ENCODE results near the gene SDK1. TPM values are rescaled to one million over a fixed set of nuclear protein-coding genes. Genes with fewer than 3 reads are reported as not detected.

Gene SDK1
- total RNA-seq, 1 experiment from 2014 or later = 6.0 TPM

DNA sequence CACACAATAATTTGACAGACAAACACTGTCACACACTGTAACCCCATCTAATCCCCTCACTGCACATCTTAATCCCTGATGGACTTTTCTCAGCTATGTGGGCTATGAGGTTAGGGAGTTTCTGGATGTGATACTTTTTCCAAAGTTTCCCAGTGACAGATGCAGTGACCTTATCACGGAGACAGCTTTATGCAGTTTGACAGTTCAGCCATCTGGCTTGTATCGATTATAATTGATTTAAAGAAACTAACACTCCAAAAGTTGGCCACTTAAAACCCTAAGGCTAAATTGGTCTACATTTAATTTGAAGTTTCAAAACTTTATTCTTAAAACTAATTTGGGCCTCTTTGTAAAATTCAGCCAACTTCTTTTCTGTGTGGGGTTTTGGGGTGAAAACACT is 196.7 kb downstream of the SDK1 start:
- peaks cover 20% of the 10 kb centered on the region for H3K4me1 ChIP-seq
- no peaks in the 10 kb centered on the region for H3K27me3 ChIP-seq
- no peaks in the 10 kb centered on the region for H3K9me3 ChIP-seq (replicated peaks)
- no peaks in the 10 kb centered on the region for H3K36me3 ChIP-seq
- no peak overlapping the region for H3K27ac ChIP-seq
- DNase-seq = peak in 1 of 2 experiments; percentile 37
- H3K4me3 ChIP-seq = no peak overlapping the region

- no peak for DNase-seq
- Histone ChIP-seq H3K36me3 (no peaks in the 10 kb centered on the region), H3K4me3 (no peak overlapping the region), H3K27me3 (no peaks in the 10 kb centered on the region), H3K4me1 (no peaks in the 10 kb centered on the region), H3K27ac (no peak overlapping the region), H3K9me3 (replicated peaks) (no peaks in the 10 kb centered on the region)
Observed at GRCh38 chr7:3501671-3502070, 200.6 kb downstream of the SDK1 start.

- Histone ChIP-seq H3K27ac (no peak overlapping the region), H3K27me3 (no peaks in the 10 kb centered on the region)
- DNase-seq = no peak
Observed at GRCh38 chr7:3504384-3504783, 203.3 kb downstream of the SDK1 start.

GRCh38 chr7:3510101-3511020 is 209.3 kb downstream of the SDK1 start:
- no peak overlapping the region for H3K27ac ChIP-seq
- H3K4me3 ChIP-seq = no peak overlapping the region
- DNase-seq = no peak
- no peaks in the 10 kb centered on the region for H3K9me3 ChIP-seq (replicated peaks)
- H3K27me3 ChIP-seq = no peaks in the 10 kb centered on the region
- no peaks in the 10 kb centered on the region for H3K36me3 ChIP-seq
- no peaks in the 10 kb centered on the region for H3K4me1 ChIP-seq

More at GRCh38 chr7:3504384-3504783, 203.3 kb downstream of the SDK1 start:
- Histone ChIP-seq H3K4me3 (no peak overlapping the region), H3K4me1 (no peaks in the 10 kb centered on the region), H3K36me3 (no peaks in the 10 kb centered on the region), H3K9me3 (replicated peaks) (no peaks in the 10 kb centered on the region)

DNA sequence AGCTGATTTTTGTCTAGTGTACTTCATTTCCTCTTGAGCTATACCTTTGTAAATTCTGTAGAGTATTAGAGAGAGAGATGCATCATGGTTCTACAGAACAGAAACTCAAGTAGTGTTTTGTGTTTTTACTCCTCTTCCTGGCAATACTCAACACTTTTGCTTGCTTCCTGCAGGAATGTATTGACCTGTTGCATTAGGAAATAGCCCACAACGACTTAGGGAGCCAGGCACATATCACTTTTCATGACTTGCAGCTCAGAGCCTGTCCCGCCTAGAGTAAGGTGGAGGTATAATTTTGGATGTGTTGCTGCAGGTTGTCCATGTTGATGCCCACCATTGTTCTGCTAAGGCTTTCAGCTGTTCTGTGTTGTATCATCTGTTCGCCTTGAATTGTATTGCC is 216.3 kb downstream of the SDK1 start:
- DNase-seq = no peak
- no peaks in the 10 kb centered on the region for H3K36me3 ChIP-seq
- H3K27me3 ChIP-seq = no peaks in the 10 kb centered on the region
- H3K27ac ChIP-seq = no peak overlapping the region
- no peaks in the 10 kb centered on the region for H3K4me1 ChIP-seq
- no peak overlapping the region for H3K4me3 ChIP-seq
- no peaks in the 10 kb centered on the region for H3K9me3 ChIP-seq (replicated peaks)

DNA sequence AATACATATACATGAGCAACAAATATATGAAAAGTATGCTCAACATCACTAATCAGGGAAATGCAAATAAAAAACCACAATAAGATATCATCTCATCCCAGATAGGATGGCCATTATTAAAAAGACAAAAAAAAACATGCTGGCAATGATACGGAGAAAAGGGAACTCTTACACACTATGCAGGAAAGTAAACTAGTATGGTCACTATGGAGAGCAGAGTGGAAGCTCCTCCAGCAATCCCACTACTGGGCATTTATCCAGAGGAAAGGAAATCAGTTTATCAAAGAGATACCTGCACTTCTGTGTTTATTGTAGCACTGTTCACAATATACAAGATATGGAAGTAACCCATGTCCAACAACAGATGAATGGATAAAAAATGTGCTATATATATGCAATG is 217.5 kb downstream of the SDK1 start:
- Histone ChIP-seq H3K27me3 (no peaks in the 10 kb centered on the region), H3K4me3 (no peak overlapping the region), H3K27ac (no peak overlapping the region), H3K36me3 (no peaks in the 10 kb centered on the region), H3K9me3 (replicated peaks) (no peaks in the 10 kb centered on the region), H3K4me1 (no peaks in the 10 kb centered on the region)
- no peak for DNase-seq

GRCh38 chr7:3520206-3520605 is 219.2 kb downstream of the SDK1 start:
- Histone ChIP-seq H3K36me3 (no peaks in the 10 kb centered on the region), H3K27ac (no peak overlapping the region), H3K9me3 (replicated peaks) (no peaks in the 10 kb centered on the region), H3K27me3 (no peaks in the 10 kb centered on the region), H3K4me3 (no peak overlapping the region), H3K4me1 (no peaks in the 10 kb centered on the region)
- peak in 1 of 2 experiments; percentile 6 for DNase-seq

DNA sequence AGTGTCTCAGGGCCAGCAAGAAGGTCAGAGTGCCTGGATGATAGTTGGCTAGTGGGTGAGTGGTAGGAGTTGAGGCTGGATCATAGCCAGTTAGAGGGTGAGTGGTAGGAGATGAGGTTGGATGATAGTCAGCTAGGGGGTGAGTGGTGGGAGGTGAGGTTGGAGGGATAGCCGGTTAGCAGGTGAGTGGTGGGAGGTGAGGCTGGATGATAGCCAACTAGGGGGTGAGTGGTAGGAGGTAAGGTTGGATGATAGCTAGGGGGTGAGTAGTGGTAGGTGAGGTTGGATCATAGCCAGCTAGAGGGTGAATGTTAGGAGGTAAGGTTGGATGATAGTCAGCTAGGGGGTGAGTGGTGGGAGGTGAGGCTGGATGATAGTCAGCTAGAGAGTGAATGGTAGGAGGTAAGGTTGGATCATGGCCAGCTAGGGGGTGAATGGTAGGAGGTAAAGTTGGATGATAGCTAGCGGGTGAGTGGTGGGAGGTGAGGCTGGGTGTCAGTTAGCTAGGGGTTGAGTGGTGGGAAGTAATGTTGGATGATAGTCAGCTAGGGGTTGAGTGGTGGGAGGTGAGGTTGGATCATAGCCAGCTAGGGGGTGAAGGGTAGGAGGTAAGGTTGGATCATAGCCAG is 226.6 kb downstream of the SDK1 start:
- Histone ChIP-seq H3K9me3 (replicated peaks) (no peaks in the 10 kb centered on the region), H3K4me3 (no peak overlapping the region), H3K4me1 (no peaks in the 10 kb centered on the region), H3K27me3 (no peaks in the 10 kb centered on the region), H3K36me3 (no peaks in the 10 kb centered on the region), H3K27ac (no peak overlapping the region)
- DNase-seq = no peak

- DNase-seq = no peak
- Histone ChIP-seq H3K9me3 (replicated peaks) (no peaks in the 10 kb centered on the region), H3K36me3 (no peaks in the 10 kb centered on the region), H3K27me3 (no peaks in the 10 kb centered on the region), H3K4me3 (no peak overlapping the region), H3K4me1 (peaks cover 11% of the 10 kb centered on the region; the same call in 1 of the 2 replicates), H3K27ac (no peak overlapping the region)
Observed at GRCh38 chr7:3533040-3533439, 232.0 kb downstream of the SDK1 start.

- Histone ChIP-seq H3K9me3 (replicated peaks) (no peaks in the 10 kb centered on the region), H3K36me3 (no peaks in the 10 kb centered on the region), H3K27ac (peak overlapping the region; percentile 39), H3K4me1 (peaks cover 11% of the 10 kb centered on the region; the same call in 1 of the 2 replicates), H3K27me3 (no peaks in the 10 kb centered on the region), H3K4me3 (peak overlapping the region; percentile 32)
- peak; percentile 50 to 65 for DNase-seq
Observed at GRCh38 chr7:3537210-3537875, 236.3 kb downstream of the SDK1 start.

- H3K4me1 ChIP-seq = peaks cover 11% of the 10 kb centered on the region; the same call in 1 of the 2 replicates
- H3K27me3 ChIP-seq = no peaks in the 10 kb centered on the region
- no peak overlapping the region for H3K4me3 ChIP-seq
- peak in 1 of 2 experiments; percentile 44 for DNase-seq
- no peaks in the 10 kb centered on the region for H3K9me3 ChIP-seq (replicated peaks)
- no peaks in the 10 kb centered on the region for H3K36me3 ChIP-seq
- no peak overlapping the region; the same call in 1 of the 2 replicates for H3K27ac ChIP-seq
Observed at GRCh38 chr7:3538041-3538440, 237.0 kb downstream of the SDK1 start.

GRCh38 chr7:3540456-3541220 is 239.6 kb downstream of the SDK1 start:
- no peak overlapping the region for H3K27ac ChIP-seq
- no peaks in the 10 kb centered on the region for H3K27me3 ChIP-seq
- H3K4me1 ChIP-seq = peaks cover 11% of the 10 kb centered on the region; the same call in 1 of the 2 replicates
- H3K36me3 ChIP-seq = no peaks in the 10 kb centered on the region
- no peaks in the 10 kb centered on the region for H3K9me3 ChIP-seq (replicated peaks)
- H3K4me3 ChIP-seq = no peak overlapping the region
- DNase-seq = no peak

DNA sequence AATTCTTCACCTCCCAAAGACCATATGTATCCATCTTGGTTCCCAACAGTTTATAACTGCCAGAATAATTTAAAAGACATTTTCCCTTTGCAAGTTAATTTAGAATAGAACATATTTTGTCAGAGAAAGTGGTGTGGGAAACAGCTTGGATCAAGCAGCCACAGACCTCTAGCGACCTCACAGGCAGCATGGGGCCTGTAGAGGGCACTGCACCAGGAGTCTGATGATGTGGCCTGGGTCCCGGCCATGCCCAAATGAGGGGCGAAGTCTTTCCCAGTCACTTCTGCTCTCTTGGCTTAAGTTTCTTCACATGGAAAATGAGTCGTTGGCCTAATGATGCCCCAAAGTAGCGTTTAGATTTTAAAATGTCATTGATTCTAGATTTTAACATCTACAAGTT is 243.2 kb downstream of the SDK1 start:
- Histone ChIP-seq H3K4me1 (no peaks in the 10 kb centered on the region), H3K4me3 (no peak overlapping the region), H3K27me3 (no peaks in the 10 kb centered on the region), H3K36me3 (no peaks in the 10 kb centered on the region), H3K9me3 (replicated peaks) (no peaks in the 10 kb centered on the region), H3K27ac (no peak overlapping the region)
- DNase-seq = no peak

- Histone ChIP-seq H3K27me3 (no peaks in the 10 kb centered on the region), H3K9me3 (replicated peaks) (no peaks in the 10 kb centered on the region), H3K4me1 (no peaks in the 10 kb centered on the region), H3K4me3 (no peak overlapping the region), H3K27ac (no peak overlapping the region), H3K36me3 (no peaks in the 10 kb centered on the region)
- no peak for DNase-seq
Observed at GRCh38 chr7:3548815-3549214, 247.8 kb downstream of the SDK1 start.

Data from SJCRH30 (cell line).